ENCODE measurements around the gene ZNHIT1. TPM values are rescaled to one million over a fixed set of nuclear protein-coding genes. Genes with fewer than 3 reads are reported as not detected.

Gene ZNHIT1
- 113 and 142 TPM in 2 replicates for total RNA-seq

GRCh38 chr7:101217388-101218235, at the start of gene ZNHIT1, which contains the start of gene PLOD3:
ZNHIT1 (plus strand) TSS chr7:101218165; CDS start chr7:101218196, 31 bp downstream.
PLOD3 (minus strand) TSS chr7:101217581; CDS start chr7:101217274, 307 bp downstream.

GRCh38 chr7:101180130-101180755, 37.7 kb upstream of the ZNHIT1 start, which contains the start of gene NAT16:
NAT16 (minus strand) TSS chr7:101180293; CDS start chr7:101174807, 5,486 bp downstream.

GRCh38 chr7:101200862-101201599, 16.9 kb upstream of the ZNHIT1 start, which contains the start of gene MOGAT3:
MOGAT3 (minus strand) TSS chr7:101201036; CDS start chr7:101200854, 182 bp downstream.

DNA sequence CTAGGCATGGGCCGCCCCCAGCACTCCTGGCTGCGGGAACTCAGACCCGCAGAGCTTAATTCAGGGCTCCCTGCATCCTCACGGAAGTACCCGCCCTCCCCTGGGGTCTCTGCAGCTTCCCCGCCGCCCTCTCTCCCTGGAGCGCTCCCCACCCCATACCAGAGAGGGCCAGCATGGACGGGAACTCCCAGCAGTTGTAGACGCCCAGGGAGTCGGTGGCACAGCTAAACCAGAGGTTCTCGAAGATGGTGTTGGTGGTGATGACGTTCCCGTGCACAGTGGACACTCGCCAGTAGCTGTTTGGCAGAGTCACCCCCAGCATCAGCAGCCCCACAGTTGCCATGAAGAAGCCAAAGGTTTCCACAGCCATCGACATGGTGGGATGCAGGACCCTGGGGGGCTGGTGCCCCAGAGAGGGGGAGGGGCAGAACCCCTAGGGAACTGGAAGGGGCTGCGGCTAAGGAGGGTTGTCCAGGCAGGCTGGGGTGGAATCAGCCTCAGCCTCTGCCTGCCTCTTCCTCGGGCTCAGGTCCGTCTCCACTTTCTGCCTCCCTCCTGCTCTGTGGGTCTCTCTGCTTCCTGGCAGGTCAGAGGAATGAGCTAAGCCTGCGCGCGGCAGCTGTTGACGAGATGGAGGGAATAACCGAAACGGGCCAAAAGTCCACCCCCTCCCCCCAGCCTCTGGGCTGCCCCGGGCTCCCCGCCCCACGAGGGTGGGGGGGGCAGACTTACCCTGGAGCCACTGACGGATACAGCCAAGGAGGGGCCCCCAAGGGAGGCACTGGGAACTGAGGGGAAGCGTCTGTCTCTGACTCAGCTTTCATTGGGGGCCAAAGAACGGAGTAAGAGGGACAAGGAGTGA, 19.5 kb downstream of the ZNHIT1 start, which contains the start of gene CLDN15:
TSS of gene CLDN15 (minus strand) at position 597 of the 862 bp plus-strand sequence. CDS start at position 376, 221 bp downstream.

GRCh38 chr7:101244375-101245146, 26.6 kb downstream of the ZNHIT1 start, which contains the start of gene FIS1:
FIS1 (minus strand) TSS chr7:101245081; CDS start chr7:101245004, 77 bp downstream.

Other genes starting within 250 kb of the ZNHIT1 start
- gene MUC12, start 248.6 kb upstream of the ZNHIT1 start, total RNA-seq, result under 0.01 TPM in 1 of 2 replicates, not detected in the other
- not detected in 2 replicates for gene MUC17, start 198.1 kb upstream of the ZNHIT1 start, total RNA-seq
- 7.2 and 7.9 TPM in 2 replicates for gene TRIM56, start 132.7 kb upstream of the ZNHIT1 start, total RNA-seq
- 166 and 251 TPM in 2 replicates for gene SERPINE1, start 91.1 kb upstream of the ZNHIT1 start, total RNA-seq
- gene AP1S1, start 63.7 kb upstream of the ZNHIT1 start, total RNA-seq, result 187 and 227 TPM in 2 replicates
- gene VGF, start 52.6 kb upstream of the ZNHIT1 start, total RNA-seq, result 0.09 and 0.14 TPM in 2 replicates
- not detected in 2 replicates for gene NAT16, start 37.9 kb upstream of the ZNHIT1 start, total RNA-seq
- not detected in 2 replicates for gene MOGAT3, start 17.1 kb upstream of the ZNHIT1 start, total RNA-seq
- gene PLOD3, start 584 bp upstream of the ZNHIT1 start, total RNA-seq, result 33.3 and 47.8 TPM in 2 replicates
- 2.0 and 3.1 TPM in 2 replicates for gene CLDN15, start 19.6 kb downstream of the ZNHIT1 start, total RNA-seq
- 212 and 237 TPM in 2 replicates for gene FIS1, start 26.9 kb downstream of the ZNHIT1 start, total RNA-seq
- gene IFT22, start 103.6 kb downstream of the ZNHIT1 start, total RNA-seq, result 15.4 and 16.5 TPM in 2 replicates
- not detected in 2 replicates for gene COL26A1, start 144.7 kb downstream of the ZNHIT1 start, total RNA-seq